ENCODE measurements around the gene PLEKHD1.
A peak's percentile ranks its signal among the peaks of the same experiment; 100 is the strongest.

PLEKHD1 gene

GRCh38 chr14:69519204-69520100, 34.9 kb downstream of the PLEKHD1 start:
- DNase-seq, result no peak

DNA sequence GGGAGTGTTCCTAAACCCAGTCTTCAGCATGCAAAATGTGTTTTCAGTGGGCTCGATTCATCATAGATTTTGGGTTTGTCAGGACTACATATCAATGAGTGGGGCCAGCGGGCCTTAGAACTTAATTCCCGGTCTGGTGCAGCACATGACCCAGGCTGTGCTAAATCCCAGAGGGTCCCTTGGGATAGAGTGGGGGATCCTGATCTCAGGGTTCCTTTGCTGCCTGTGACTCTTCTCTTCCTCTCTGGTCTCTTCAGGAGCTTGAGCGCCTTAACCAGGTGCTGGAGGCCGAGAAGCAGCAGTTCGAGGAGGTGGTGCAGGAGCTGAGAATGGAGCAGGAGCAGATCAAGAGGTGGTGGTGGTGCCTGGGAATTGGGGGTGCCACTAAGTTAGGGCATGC, 37.5 kb downstream of the PLEKHD1 start:
- no peak for DNase-seq

- no peak for DNase-seq
Observed at GRCh38 chr14:69525896-69526295, 41.4 kb downstream of the PLEKHD1 start.

- no peak for DNase-seq
Observed at GRCh38 chr14:69527635-69528034, 43.1 kb downstream of the PLEKHD1 start.

DNA sequence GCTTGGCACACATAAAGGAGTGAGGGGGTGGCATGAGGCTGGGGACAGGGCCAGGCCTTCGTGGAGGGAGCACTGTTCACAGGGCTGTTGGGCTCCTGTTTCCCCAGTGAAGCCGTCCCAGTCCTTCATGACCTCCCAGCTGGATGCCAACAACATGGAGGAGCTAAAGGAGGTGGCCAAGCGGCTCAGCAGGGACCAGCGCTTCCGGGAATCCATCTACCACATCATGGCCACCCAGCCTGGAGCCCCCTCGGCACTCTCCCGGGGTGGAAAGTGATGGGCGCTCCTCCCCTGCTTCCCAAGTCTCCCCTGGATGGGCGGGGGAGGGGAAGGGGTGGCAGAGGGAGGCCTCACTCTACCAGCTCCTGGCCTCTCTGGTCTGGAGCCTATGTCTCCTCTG, 43.6 kb downstream of the PLEKHD1 start:
- DNase-seq, result no peak

GRCh38 chr14:69528930-69529329, 44.4 kb downstream of the PLEKHD1 start:
- DNase-seq, result no peak

- no peak for DNase-seq
Observed at GRCh38 chr14:69529563-69529962, 45.0 kb downstream of the PLEKHD1 start.

DNA sequence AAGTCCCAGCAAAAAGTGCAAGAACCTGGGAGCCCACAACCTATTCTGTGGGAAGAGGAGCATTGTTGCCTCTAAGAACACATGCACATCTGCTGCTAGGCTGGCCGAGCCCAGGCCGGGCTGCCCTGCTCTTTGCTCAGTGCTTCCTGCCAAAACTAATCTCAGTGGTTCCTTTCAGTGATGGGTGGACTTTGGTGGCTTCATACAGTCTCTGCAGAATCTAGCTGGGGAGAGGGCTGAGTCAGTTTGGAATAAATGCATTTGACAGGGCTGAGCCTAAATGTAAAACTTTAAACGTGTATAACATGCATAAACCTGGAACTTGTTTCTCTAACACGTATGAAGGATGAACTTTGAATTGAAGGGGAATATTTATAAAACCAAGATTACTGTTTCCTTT, 45.6 kb downstream of the PLEKHD1 start:
- no peak for DNase-seq

- DNase-seq, result peak; percentile 71
Observed at GRCh38 chr14:69531135-69531534, 46.6 kb downstream of the PLEKHD1 start.

- DNase-seq, result no peak
Observed at GRCh38 chr14:69532561-69533340, 48.2 kb downstream of the PLEKHD1 start.

DNA sequence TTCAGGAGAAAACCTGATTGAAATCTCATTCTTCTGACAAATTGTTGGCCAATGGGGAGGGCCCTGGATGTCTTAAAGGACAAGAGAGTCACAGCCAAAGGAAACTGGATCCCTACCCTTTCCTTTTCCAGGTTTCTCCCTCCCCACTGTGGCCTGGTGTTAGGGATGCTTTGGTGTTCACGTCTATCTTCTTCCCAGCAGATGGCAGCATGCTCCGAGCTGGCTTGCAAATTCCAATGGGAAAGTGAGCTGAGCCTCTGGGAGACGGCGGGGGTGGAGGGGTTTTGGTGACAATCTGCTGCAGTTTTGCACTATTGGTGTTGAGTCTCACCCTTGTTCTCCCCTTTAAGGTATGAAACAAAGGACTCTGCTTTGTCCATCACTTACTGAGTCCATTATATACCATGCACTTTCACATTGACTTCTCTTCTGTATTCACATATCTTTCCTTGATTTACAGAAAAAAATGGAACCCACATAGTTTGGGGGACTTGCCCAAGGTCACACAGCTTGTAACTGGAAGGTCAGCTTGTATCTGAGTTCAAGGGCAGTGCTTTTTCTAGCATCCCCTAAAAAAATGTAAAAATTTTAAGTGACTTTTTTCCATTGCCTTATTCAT, 50.8 kb downstream of the PLEKHD1 start:
- peak; percentile 60 for DNase-seq

- no peak for DNase-seq
Observed at GRCh38 chr14:69536971-69537370, 52.4 kb downstream of the PLEKHD1 start.

DNA sequence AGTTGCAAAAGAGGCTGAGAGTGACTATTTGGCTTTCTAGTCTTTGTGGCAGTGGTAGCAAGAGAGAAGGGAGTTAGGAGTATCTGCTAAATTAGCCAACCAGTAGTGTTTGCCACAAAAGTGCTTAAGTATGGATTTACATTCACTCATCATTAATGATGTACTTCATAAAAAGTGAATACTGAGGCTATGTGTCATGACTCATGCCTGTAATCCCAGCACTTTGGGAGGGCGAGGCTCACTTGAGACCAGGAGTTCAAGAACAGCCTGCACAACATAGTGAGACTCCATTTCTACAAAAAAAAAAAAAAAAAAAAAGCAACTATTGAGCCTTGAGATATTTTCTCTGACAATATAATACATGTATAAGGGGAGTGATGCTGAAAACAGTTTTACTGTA, 53.4 kb downstream of the PLEKHD1 start:
- DNase-seq, result no peak

DNA sequence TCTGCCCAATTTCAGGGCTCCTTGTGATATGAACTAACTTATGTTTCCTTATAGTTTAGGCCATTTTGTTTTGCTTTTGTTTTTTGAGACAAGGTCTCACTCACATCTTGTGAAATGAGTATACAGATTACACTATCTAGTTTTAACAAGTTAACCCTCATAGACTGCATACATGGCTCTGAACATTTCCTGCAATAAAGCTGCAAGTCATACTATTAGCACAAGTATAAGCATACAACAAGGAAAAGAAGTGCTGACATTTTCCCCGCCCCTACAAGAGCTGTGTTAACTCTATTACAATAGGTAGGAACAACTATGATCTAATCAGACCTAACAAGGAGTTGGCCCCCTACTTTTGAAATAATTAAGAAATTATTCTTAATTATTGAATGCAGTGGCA, 54.2 kb downstream of the PLEKHD1 start:
- no peak for DNase-seq

- no peak for DNase-seq
Observed at GRCh38 chr14:69539631-69540410, 55.3 kb downstream of the PLEKHD1 start.

DNA sequence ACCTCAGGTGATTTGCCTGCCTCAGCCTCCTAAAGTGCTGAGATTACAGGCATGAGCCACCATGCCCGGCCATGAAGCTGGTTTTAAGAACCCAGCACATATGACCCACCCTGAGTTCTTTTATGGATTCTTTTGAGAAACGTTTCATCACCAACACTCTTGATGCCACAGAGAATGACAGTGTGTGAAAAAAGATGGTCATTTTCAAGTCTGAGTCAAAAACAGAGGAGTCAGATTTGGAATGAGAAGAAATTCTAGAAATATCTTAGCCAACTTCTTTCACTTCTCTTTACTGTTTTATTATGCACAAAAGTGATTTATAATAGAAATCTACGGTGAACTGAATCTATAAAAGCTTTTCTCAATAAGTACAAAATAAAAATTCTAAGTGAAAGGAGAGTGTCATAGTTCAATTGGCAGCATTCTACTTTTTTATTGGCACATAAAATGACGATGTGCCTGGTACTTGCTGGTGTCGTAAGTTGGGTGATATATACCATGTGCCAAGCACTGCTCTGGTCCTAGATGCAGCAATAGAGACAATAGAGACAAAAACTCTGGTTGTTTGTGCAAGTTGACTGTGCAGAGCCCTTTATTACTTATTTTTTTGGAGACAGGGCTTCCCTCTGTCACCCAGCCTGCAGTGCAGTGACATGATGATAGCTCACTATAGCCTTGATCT, 56.3 kb downstream of the PLEKHD1 start:
- no peak for DNase-seq

GRCh38 chr14:69542311-69542710, 57.8 kb downstream of the PLEKHD1 start:
- no peak for DNase-seq

GRCh38 chr14:69543341-69544115, 59.0 kb downstream of the PLEKHD1 start:
- DNase-seq, result peak; percentile 46

GRCh38 chr14:69547701-69548348, 63.3 kb downstream of the PLEKHD1 start:
- DNase-seq, result peak; percentile 48

DNA sequence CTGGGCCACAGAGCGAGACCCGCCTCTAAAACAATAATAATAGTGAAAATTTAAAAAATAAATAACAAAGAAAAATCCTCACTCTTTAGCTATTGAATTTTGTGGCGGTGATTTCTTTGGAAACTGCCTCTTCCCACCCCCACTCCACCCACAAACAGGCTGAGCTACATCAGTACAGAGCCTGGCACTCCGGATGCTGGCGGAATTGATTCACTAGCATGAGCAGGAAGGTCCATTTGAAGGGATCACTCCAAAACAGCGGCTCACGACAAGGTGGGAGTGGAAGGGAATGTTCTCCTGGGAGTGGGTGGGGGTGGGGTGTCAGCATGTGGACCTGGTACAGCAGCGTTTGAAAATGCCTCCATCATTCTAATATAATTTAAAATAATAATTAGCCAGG, 64.0 kb downstream of the PLEKHD1 start:
- DNase-seq, result no peak

DNA sequence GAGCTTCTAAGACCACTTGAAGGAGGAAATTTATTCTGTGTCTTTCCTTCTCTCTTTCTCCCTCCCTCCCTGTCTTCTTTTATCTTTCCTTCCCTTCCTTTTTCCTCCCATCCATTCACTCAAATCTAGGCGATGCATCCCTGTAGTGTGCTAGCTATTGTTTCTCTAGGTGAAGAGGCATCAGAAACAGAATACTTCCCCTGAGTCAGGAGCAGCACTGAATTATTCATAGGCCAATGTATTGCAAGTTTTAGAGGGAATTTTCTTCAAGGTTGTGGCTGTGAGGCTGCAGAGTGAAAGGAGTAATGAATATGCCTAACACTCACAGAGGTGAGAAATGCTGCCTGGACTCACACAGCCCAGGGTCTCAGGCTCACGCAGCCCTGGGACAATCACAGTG, 67.0 kb downstream of the PLEKHD1 start:
- no peak for DNase-seq

Measured in NCI-H146 (cell line).